ENCODE results near the gene SLC35E1.

Gene SLC35E1

GRCh38 chr19:16581971-16582343, 9.7 kb upstream of the SLC35E1 start:
- TF ChIP-seq SPI1 (IDR thresholded peaks at IDR 0.05; ENCODE audit: borderline replicate concordance, low read depth) (no peak), CTCF (IDR thresholded peaks at IDR 0.05; ENCODE audit: insufficient read depth, low read length) (no peak), GABPA (IDR thresholded peaks at IDR 0.05; ENCODE audit: low read depth) (no peak), POLR2AphosphoS5 (IDR thresholded peaks at IDR 0.05; ENCODE audit: low read depth) (no peak)
- TF ChIP-seq, protein P1, sequence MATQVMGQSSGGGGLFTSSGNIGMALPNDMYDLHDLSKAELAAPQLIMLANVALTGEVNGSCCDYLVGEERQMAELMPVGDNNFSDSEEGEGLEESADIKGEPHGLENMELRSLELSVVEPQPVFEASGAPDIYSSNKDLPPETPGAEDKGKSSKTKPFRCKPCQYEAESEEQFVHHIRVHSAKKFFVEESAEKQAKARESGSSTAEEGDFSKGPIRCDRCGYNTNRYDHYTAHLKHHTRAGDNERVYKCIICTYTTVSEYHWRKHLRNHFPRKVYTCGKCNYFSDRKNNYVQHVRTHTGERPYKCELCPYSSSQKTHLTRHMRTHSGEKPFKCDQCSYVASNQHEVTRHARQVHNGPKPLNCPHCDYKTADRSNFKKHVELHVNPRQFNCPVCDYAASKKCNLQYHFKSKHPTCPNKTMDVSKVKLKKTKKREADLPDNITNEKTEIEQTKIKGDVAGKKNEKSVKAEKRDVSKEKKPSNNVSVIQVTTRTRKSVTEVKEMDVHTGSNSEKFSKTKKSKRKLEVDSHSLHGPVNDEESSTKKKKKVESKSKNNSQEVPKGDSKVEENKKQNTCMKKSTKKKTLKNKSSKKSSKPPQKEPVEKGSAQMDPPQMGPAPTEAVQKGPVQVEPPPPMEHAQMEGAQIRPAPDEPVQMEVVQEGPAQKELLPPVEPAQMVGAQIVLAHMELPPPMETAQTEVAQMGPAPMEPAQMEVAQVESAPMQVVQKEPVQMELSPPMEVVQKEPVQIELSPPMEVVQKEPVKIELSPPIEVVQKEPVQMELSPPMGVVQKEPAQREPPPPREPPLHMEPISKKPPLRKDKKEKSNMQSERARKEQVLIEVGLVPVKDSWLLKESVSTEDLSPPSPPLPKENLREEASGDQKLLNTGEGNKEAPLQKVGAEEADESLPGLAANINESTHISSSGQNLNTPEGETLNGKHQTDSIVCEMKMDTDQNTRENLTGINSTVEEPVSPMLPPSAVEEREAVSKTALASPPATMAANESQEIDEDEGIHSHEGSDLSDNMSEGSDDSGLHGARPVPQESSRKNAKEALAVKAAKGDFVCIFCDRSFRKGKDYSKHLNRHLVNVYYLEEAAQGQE (IDR thresholded peaks at IDR 0.05; ENCODE audit: insufficient replicate concordance, low read depth) = no peak
- DNase-seq (ENCODE audit: low read depth in 1 of 2, low spot score in 1 of 2) = no peak
- no peak overlapping the region for H3K27ac ChIP-seq (replicated peaks)

DNA sequence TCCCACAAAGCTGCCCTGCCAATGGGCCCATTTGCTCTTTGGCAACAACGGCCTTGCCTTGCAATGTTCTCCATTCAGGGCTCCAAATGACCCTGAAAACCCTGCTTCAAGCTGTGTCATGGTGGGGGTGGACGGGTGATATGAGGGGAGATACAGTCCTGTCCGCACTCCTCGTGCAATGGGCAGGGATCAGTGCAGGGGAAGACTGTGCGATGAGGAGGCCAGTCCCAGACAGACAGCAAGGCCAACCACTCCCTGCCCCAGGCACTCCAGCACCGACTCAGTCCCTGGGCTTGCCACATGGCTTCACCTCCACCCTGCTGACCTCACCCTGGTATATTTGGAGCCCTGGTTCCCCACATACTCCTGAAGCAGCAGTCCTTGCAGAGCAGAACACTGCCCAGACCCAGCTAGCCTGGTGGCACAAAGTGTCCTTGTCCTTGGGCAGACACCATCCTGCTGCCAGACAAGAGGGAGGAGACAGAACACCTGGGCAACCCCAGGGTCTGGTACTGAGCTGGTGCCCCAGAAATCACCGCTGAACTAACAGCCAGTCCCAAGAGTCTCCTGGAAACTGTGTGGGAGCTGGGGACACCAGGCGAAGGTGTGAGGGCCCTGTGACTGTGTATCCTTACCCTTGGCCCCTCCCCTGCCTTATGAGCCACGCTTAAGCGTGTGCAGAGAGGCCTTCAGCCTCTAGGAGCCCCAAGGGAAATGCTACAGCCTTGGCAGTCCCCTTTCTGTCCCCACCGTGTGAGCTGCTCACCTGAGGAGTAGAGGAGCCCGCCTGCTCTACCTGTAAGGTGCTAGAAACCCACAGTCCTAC, 9.1 kb upstream of the SLC35E1 start:
- Histone ChIP-seq H3K4me3 (replicated peaks; ENCODE audit: insufficient read depth, low read length) (no peak overlapping the region), H3K27me3 (ENCODE audit: insufficient read depth, poor library complexity, severe bottlenecking) (no peaks in the 10 kb centered on the region), H3K27ac (replicated peaks) (no peak overlapping the region)
- DNase-seq (ENCODE audit: low read depth in 1 of 2, low spot score in 1 of 2) = no peak
- no peak for TF ChIP-seq POLR2AphosphoS5 (IDR thresholded peaks at IDR 0.05; ENCODE audit: low read depth)
- no peak for TF ChIP-seq GABPA (IDR thresholded peaks at IDR 0.05; ENCODE audit: low read depth)
- TF ChIP-seq CTCF (IDR thresholded peaks at IDR 0.05; ENCODE audit: insufficient read depth, low read length) = no peak
- TF ChIP-seq SPI1 (IDR thresholded peaks at IDR 0.05; ENCODE audit: borderline replicate concordance, low read depth) = no peak
- TF ChIP-seq, protein P1 (IDR thresholded peaks at IDR 0.05; ENCODE audit: insufficient replicate concordance, low read depth) = no peak

More at GRCh38 chr19:16581971-16582343, 9.7 kb upstream of the SLC35E1 start:
- Histone ChIP-seq H3K27me3 (ENCODE audit: insufficient read depth, poor library complexity, severe bottlenecking) (no peaks in the 10 kb centered on the region), H3K4me3 (replicated peaks; ENCODE audit: insufficient read depth, low read length) (no peak overlapping the region)

DNA sequence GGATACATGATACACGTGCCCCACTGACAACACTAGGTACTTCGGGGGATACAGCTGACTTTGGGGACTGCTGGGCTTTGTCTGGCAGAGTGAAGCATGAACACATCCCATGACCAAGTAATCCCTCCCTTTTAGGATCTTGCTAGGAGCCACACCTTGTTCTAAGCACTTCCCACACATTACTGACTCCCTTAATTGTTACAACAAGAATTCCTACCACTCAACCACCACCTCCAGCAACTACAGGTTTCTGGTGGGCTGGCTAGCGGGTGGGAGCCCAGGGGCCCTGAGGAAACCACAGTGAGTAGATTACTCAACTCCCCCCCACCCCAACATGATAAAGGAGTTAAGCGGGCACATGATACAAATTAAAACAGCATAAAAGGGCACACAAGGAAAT, 7.2 kb upstream of the SLC35E1 start:
- TF ChIP-seq, protein P1 (IDR thresholded peaks at IDR 0.05; ENCODE audit: insufficient replicate concordance, low read depth) = no peak
- no peak for TF ChIP-seq SPI1 (IDR thresholded peaks at IDR 0.05; ENCODE audit: borderline replicate concordance, low read depth)
- no peak for TF ChIP-seq POLR2AphosphoS5 (IDR thresholded peaks at IDR 0.05; ENCODE audit: low read depth)
- no peak for TF ChIP-seq CTCF (IDR thresholded peaks at IDR 0.05; ENCODE audit: insufficient read depth, low read length)
- TF ChIP-seq GABPA (IDR thresholded peaks at IDR 0.05; ENCODE audit: low read depth) = no peak
- DNase-seq (ENCODE audit: low read depth in 1 of 2, low spot score in 1 of 2) = no peak
- H3K27me3 ChIP-seq (ENCODE audit: insufficient read depth, poor library complexity, severe bottlenecking) = no peaks in the 10 kb centered on the region
- H3K27ac ChIP-seq (replicated peaks) = no peak overlapping the region
- H3K4me3 ChIP-seq (replicated peaks; ENCODE audit: insufficient read depth, low read length) = no peak overlapping the region
